Measurements from ENCODE around the gene ELK4.

ELK4 gene

DNA sequence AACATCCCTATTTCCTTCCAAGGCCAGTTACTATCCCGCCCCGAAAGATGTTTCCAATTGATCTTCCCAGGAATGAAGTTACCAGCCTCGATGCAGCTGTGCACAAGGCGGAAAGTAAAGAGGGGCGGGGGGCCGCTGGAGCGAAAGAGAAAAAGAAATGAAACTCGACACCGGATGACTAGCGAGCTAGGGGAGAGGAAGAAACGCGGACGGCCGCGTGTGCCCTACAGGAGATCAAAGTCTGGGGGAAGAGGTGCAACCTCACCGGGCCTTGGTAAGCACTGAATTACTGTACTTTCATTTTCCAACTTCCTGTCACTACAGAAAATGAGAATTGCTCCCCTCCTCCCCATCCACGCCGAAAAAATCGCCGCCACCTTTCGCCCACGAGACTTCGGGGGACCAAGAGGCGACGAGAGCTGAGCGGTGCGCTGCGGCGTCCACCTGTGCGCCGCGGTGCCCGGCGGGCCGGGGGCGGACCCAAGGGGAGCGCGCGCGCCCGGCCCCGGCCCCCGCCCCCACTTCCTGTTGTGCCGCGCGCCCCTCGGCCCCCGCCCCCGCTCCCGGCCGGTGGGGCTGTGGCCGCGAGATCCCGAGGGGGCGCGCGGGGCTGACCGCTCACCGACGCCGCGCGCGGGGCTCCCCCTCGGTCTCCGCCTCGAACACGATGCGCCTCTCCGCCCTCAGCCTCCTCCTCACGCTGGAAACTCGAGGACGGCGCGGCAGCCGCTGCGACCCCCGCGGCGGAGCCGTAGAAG is 622 bp downstream of the ELK4 start:
- peak overlapping the region; percentile 95 for H3K27ac ChIP-seq
- DNase-seq (ENCODE audit: low read depth, low spot score), result no peak

DNA sequence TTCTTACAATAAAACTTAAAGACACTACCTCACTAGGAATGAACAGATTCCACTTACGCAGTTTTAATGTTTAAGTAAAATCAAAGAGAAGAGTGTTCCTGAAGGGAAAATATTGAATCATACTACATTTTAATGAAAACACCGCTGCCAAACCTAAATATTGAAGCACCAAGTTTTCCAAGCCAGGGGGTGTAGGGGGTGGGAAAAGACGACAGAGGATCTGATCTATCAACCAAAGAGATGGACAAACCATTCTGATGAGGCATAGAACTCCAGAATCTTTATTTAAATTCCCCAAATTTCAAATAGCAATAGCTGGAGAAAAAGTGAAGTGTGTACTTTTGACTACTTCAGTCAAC is 1.2 kb downstream of the ELK4 start:
- no peak for DNase-seq (ENCODE audit: low read depth, low spot score)
- H3K27ac ChIP-seq, result peak overlapping the region; percentile 95

DNA sequence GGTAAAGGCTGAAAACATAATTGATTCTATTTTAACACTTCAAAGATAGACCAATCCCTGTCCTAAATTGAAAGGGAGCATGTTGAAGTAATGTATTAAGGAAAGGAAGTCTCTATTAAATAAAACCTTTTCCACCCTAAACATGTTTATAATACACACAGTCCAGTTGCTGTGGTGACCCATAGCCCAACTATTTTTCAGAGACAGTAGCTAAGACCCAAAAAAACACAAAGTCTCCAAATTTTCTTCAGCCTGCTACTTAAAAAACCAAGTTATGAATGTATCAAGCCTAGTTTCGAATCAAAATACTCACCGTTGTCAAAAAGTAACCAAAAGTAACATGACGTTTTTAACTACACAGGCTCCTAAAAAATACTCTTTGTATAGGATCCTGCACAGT is 1.6 kb downstream of the ELK4 start:
- DNase-seq (ENCODE audit: low read depth, low spot score), result no peak

DNA sequence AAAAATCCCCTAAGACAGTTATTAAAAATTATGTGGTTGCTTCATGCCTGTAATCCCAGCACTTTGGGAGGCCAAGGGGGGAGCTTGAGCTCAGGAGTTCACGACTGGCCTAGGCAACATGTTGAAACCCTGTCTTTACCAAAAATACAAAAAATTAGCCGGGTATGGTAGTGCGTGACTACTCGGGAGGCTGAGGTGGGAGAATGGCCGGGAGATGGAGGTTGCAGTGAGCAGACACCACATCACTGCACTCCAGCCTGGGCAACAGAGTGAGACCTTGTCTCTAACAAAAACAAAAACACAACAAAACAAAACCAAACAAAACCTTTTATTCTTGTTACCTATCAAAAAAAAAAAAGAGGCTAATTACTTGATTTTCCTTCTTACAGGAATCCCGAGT is 2.1 kb downstream of the ELK4 start:
- H3K27ac ChIP-seq, result no peak overlapping the region
- DNase-seq (ENCODE audit: low read depth, low spot score), result no peak

More for the DNA sequence above, 1.6 kb downstream of the ELK4 start:
- H3K27ac ChIP-seq, result peak overlapping the region; percentile 95

DNA sequence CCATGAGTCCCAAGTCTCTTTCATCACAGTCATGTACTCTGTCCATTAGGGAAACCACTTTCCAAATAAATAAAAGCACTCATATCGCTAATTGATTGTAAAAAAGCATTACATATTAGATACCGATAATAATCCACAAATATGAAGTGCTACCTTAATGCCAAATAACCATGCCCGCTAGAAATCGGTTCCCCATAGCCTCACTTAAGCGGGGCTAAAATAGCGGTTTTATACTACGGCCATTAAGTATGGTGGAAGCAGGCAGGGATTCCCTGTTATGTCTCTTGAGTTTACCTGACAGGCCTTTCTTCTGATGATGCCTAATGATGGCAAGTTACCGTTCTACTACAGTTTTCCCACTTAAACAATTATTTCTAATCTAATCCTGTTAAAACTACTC is 3.9 kb downstream of the ELK4 start:
- no peak overlapping the region for H3K27ac ChIP-seq
- no peak for DNase-seq (ENCODE audit: low read depth, low spot score)

DNA sequence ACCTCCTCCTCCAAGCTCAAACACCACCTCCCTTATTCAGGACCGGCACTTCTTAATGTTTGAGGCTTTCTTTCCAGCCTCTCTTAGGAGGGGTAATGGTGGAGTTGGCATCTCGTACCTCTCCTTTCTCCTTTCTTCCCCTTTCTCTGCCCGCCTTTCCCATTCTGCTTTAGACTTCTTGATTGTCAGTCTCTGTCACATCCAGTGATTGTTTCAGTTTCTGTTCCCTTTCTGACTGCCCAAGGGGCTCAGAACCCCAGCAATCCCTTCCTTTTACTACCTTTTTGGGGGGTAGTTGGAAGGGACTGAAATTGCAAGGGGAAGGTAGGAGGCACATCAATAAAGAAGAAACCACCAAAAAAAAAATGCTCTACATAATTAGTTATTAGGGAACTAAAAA is 5.6 kb downstream of the ELK4 start:
- no peak overlapping the region for H3K27ac ChIP-seq

DNA sequence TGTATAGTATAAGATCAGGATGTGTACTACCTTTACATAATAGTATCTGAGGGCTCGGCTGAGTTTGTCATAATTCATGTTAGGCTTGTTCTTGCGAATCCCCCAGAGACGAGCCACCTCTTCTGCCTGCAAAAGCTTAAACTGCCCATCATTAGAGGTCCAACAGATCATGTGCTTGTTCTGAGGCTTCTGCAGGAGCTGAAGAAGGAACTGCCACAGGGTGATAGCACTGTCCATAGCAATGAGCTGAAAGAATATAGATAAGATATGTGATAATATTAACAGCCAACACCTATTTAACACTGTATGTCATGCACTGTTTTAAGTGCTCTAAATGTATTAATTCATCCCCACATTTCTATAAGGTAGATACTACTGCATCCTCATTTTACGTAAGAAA is 8.2 kb downstream of the ELK4 start:
- no peak overlapping the region for H3K27ac ChIP-seq
- DNase-seq (ENCODE audit: low read depth, low spot score), result no peak

More for the DNA sequence above, 5.6 kb downstream of the ELK4 start:
- no peak for DNase-seq (ENCODE audit: low read depth, low spot score)

DNA sequence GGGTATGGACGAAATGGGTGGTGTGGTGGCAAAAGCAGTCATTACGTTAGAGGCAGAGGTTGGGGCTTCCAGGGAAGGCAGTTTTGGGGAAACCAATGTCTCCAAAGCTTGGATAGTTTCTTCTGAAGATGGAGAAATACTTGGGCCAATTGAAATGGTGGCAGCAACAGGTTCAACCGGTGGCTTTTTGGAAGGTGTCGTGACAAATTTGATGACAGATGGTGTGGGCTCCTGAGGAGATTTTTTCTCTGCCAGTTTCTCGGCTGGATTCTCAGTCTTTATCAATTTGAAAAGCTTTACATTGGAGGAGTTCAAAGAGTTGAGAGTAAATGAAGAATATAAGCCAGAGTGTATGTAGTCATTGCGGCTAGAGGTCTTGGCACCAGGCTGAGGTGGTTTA is 11.5 kb downstream of the ELK4 start:
- no peak for DNase-seq (ENCODE audit: low read depth, low spot score)
- no peak overlapping the region for H3K27ac ChIP-seq

DNA sequence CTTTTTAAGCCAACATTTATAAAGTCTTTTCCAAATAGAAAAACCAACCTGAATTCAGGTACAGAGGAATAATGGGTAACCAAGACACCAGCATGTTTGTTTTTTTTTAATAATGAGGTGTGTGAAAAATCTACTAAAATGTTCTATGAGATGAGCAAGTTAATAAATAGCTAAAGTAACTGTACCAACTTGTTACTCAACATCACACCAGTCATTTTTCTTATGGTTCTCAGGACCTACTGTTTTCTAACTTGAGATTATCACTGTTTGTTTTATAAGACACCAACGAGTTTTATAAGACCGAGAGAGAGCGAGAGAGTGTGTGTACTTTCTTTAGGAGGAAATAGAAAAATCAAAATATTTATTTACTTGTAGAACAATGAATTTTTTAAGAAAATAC is 12.4 kb downstream of the ELK4 start:
- no peak for DNase-seq (ENCODE audit: low read depth, low spot score)
- H3K27ac ChIP-seq, result no peak overlapping the region

DNA sequence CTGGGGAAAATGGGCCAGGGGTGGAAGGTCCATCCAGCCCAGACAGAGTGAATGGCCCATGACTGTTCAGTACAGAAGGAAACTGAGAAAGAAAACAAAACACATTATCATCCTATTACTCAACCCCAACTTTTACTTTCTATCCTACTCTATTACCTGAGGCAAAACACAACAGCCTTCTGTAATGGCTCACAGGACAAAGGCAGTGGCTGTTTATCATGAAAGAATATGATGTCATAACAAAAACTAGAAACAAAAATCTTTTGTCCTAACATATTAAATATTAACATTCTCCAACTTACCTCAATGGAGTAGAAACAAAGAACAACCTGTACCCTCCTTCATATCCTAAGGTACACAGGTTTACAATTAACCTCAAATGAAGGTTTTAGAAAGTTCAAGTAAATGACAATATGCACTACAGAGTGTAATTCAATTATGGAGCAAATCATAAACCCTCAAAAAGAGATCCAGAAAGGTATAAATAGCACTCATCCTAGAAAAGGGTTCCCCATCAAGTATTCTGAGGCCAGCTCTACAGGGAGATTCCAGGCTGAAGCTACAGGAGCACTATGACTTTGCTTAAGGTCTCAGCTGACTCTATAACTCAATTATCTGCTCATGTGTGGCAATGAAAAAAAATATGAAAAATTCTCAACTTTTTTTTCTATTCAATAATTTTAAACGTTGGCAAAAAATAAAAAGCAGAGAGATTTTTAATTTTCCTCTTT is 15.1 kb downstream of the ELK4 start:
- no peak overlapping the region for H3K27ac ChIP-seq
- DNase-seq (ENCODE audit: low read depth, low spot score), result no peak

DNA sequence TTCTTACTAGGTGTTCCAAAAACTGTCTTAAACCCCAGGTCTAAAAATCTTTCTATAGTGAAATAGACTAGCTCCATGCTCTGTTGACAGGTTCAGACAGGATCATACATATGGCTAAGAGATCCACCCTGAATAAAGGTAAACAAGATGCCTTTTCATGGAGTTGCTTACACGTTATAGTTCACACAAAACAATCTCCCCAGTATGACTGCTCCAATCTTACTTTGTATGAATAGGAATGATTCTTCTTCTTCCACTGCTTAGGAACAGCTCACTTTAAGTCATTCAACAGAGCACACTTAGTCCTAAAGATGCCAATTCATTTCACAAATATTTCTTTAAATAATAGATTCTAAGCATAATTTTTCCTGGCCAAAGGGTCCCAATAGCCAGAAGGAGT is 16.0 kb downstream of the ELK4 start:
- DNase-seq (ENCODE audit: low read depth, low spot score), result no peak
- peak overlapping the region; percentile 11 for H3K27ac ChIP-seq

DNA sequence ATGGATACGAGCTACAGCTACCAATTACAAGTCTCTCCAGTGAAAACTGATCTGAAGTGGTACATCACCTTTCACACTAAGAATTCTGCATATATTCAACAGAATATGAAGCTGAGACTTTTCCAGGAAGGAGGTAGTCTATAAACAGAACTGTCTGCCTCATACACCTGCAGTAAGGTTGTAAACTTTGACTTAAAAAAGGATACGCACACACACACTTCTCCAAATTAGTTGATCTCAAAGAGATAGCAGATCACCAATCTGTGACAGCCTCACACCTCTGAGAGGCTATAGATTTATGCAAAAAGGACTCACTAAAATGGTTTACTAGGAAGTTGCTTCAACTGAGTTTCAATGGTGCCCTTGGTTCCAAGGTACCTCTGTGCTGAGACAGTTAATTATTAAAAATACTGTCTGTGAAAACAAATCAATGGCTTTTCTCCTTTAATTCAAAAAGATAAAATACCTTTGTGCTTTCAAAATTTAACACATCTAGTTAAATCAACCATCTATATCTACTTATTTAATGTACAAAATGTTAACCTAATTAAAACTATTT is 17.9 kb downstream of the ELK4 start:
- no peak overlapping the region for H3K27ac ChIP-seq
- DNase-seq (ENCODE audit: low read depth, low spot score), result no peak

DNA sequence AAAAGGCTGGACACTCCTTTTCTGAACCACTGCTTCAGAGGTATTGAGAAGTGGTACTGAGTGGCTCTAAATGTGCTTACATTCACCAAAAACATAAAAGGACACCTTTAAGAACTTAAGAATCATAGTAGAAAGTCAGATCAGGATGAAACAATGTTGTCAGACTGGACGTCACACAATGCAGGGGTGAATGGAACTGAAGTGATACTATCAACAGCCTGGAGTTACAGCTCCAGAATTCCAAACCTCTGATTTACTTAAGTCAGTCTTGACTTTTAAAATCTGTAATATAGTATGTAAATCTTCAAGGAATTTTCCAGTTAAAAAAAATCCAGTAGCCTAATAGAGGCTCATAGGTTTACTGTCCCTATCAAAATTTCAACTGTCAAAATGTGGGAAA is 19.3 kb downstream of the ELK4 start:
- H3K27ac ChIP-seq, result no peak overlapping the region
- DNase-seq (ENCODE audit: low read depth, low spot score), result no peak

DNA sequence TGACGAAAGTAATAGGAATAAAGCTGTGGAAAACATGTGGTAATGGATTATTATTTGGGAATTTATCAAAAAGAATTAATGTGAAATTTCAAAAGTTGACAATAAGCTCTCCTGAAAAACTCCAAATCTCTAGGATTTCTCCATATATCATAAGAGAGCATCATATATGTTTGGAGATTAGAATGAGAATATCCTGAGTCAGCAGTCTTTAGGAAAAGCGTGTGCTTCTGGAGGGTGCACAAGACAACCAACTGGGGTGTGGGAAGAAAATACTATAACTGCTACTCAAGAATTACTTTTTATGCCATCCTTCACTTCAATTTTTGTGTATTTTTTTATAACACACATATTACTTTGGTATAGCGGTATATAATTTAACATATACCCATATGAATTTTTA is 19.7 kb downstream of the ELK4 start:
- no peak overlapping the region for H3K27ac ChIP-seq
- DNase-seq (ENCODE audit: low read depth, low spot score), result no peak

DNA sequence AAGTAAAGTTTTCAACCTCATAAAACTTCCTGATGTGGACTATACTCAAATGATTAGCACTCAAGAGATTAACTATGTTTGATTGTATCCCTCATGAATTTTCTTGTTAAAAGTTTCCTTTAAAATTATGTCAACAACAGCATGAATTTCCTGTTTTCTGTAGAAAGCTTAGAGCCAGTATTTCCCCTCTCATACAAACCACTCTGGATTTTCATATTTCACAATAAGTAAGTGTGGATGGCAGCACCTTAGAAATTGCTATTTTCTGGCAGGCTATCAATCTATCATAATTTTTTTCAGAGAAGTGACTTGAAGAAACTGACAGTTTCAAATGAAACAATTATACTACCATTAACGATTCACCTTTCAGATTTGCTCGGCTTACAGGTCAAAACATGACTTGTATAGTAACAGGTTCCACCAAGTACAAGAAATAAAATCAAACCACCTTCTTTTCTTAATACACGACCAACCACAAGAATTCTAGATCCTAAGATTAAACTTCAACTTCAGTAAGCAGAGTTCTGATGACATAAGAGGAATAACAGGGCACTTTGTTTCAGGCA is 20.8 kb downstream of the ELK4 start:
- DNase-seq (ENCODE audit: low read depth, low spot score), result no peak
- peak overlapping the region; percentile 25 for H3K27ac ChIP-seq

DNA sequence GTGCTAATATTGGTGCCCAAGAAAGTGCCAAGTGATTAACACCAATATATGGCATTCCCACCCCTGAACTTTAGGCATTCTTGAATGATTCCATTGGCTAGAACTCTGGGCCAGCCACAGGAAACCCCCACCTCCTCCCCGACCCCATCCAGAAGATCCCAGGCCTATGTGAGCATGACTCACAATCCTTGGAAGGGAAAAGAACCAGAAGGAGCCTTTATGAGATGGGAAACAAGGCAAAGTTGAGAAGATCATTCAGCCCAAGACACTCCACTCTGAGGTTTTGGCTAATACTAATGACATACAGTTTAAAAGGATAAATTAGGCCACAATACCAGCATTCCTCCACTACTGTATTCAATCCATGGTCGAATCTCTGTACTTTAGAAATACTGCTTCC is 21.8 kb downstream of the ELK4 start:
- no peak for DNase-seq (ENCODE audit: low read depth, low spot score)
- no peak overlapping the region for H3K27ac ChIP-seq

DNA sequence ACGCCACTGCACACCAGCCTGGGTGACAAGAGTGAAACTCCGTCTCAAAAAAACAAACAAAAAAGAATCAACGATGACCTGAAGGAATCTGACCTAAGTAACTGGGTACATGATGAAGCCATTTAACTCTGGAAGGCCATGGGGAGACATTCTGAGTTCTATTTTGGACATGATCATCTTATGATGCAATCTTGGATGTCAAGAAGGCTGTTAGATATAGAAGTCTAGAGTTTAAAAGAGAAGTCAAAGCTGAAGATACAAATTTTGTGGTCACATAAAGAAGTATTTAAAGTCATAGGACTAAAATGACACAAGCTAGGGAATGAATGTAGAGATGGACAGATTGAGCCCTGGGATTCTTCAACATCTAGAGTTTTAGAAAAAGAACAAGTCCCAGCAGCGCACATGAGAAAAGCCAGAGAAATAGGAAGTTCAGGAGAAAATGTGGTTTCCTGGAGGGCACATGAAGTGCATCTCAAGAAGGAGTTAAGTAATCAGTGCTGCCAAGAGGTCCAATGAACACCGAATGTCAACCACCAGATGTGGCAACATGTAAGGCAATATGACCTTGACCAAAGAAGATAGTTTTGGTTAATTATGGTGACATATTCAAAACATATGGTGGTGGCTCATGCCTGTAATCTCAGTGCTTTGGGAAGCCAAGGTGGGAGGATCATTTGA is 26.8 kb downstream of the ELK4 start:
- H3K27ac ChIP-seq, result no peak overlapping the region
- DNase-seq (ENCODE audit: low read depth, low spot score), result no peak

DNA sequence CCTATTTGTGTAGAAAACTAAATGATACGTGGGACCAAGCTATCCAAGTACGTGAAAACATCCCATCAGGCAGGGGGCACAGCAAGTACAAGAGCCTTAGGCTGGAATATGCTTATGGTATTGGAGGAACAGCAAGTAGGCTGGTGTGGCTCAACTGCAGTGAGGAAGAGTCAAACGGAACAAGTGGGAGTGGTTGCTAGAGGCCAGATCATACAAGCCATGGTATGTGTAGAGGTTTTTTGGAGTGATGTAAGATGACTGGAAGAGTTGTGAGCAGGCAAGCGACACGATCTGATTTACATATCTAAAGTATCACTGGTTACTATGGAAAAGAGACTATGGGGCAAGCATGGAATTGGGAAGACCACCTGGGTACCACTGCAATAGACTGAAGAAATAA is 27.8 kb downstream of the ELK4 start:
- H3K27ac ChIP-seq, result no peak overlapping the region
- no peak for DNase-seq (ENCODE audit: low read depth, low spot score)

DNA sequence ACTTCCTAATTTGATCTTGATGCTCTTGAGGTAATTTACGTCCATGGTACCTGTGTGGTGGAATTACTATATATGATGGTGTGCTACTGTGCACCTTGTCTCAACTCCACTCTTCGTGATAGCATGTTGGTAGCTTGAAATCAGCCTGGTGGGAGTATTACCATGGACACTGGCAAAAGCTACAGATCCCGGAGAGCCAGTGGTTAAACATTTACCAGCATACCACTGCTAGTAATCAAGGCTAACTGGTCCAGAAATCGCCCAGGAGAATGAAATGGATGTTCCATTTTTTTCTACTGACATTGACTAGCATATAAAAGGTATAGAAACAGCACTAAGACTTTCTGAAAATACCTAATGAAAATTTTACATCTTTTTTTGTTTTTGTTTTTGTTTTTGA is 30.6 kb downstream of the ELK4 start:
- no peak for DNase-seq (ENCODE audit: low read depth, low spot score)
- no peak overlapping the region for H3K27ac ChIP-seq

DNA sequence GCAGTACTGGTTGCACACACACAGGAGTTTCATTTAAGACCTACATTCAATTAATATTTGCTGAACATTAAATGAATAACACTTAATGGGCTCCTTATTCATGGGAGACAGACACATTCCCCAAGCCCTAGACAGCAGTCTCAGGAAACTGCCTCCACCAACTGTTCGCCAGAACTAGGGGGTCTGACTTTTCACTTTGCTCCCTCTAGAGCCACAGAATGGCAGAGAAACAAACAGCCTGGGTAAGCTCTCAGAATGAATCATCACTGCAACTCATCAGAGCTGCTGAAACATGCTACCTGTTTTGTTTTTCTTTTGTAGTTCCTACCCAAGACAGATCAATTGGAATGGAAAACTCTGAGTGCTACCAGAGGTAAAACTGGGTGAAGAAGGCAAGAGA is 31.7 kb downstream of the ELK4 start:
- DNase-seq (ENCODE audit: low read depth, low spot score), result peak; percentile 52
- H3K27ac ChIP-seq, result peak overlapping the region; percentile 61

DNA sequence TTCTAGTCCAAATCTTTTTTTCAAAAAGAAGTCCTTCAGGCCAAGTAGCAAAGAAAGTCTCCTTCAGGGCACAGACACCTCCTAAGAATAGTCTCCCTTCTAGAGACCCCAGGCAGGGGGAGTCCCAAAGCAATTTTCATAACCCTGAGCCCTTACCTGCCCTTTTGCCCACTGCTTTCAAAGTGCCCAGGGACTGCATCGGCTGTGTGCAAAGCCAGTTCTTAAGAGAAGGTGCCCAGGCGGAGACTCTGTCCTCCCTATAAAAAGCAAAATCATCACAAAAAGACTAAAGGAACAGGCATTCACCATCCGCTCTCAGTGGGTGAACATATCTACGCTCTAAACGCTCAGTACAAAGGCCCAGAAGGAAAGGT is 32.2 kb downstream of the ELK4 start:
- DNase-seq (ENCODE audit: low read depth, low spot score), result no peak
- peak overlapping the region; percentile 61 for H3K27ac ChIP-seq
